Body of pancreas (tissue), 4 donors: ENCODE measurements around the gene ANXA4.
A peak's percentile ranks its signal among the peaks of the same experiment; 100 is the strongest.

Experiments used
- CTCF ChIP-seq, 7 experiments: fragments of 450-650 bp in 4 of 7; fragments of 200-600 bp in 3 of 7; sonication (generic) in 3 of 7; IDR thresholded peaks; one replicate each; pipeline ENCODE4 v1.5.1; 2016 to 2019; ENCODE audit warnings: antibody characterized with exemption in 7 of 7
- POLR2A ChIP-seq, 3 donors: fragments of 450-650 bp; IDR thresholded peaks; one replicate each; pipeline ENCODE4 v1.6.1; 2016; ENCODE audit warnings: antibody characterized with exemption in 3 of 3, mild to moderate bottlenecking in 2 of 3

GRCh38 chr2:69743847-69744264, 1.9 kb downstream of the ANXA4 start:
- peak in 1 of 3 donors; percentile 13 for TF ChIP-seq POLR2A (IDR thresholded peaks at IDR 0.05)
- no peak for TF ChIP-seq CTCF (IDR thresholded peaks at IDR 0.05)
